ENCODE results near the gene YJEFN3.

The YJEFN3 gene

DNA sequence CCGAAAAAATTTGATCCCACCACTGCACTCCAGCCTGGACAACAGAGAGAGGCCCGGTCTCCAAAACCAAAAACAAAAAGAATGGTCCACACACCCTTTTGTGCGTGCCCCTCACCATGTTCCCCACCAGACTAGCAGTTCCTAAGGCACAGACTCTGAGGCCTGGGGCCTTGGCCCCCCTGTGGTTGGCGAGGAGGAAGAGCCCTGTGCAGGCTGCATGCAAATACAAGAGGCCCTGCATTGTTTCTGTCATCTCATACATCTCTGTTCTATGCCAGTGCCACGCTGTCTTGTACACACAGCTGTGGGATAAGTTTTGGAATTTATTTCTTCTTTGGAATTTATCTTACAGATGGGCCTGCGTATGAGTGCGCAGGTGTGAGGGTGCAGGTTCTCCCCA lies 4.7 kb upstream of the YJEFN3 start:
- H3K36me3 ChIP-seq, result peaks cover 40% of the 10 kb centered on the region
- no peaks in the 10 kb centered on the region for H3K4me1 ChIP-seq (ENCODE audit: control insufficient read depth in 1 of 2, insufficient read depth in 1 of 2, low read depth in 1 of 2, low read length in 1 of 2)
- H3K9me3 ChIP-seq, result no peaks in the 10 kb centered on the region
- TF ChIP-seq, protein P1, sequence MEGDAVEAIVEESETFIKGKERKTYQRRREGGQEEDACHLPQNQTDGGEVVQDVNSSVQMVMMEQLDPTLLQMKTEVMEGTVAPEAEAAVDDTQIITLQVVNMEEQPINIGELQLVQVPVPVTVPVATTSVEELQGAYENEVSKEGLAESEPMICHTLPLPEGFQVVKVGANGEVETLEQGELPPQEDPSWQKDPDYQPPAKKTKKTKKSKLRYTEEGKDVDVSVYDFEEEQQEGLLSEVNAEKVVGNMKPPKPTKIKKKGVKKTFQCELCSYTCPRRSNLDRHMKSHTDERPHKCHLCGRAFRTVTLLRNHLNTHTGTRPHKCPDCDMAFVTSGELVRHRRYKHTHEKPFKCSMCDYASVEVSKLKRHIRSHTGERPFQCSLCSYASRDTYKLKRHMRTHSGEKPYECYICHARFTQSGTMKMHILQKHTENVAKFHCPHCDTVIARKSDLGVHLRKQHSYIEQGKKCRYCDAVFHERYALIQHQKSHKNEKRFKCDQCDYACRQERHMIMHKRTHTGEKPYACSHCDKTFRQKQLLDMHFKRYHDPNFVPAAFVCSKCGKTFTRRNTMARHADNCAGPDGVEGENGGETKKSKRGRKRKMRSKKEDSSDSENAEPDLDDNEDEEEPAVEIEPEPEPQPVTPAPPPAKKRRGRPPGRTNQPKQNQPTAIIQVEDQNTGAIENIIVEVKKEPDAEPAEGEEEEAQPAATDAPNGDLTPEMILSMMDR (IDR thresholded peaks at IDR 0.05), result no peak
- no peak overlapping the region for H3K27ac ChIP-seq
- no peak overlapping the region for H3K4me3 ChIP-seq (ENCODE audit: low read depth in 1 of 2, low read length in 1 of 2)
- H3K27me3 ChIP-seq, result no peaks in the 10 kb centered on the region

- Histone ChIP-seq H3K36me3 (peaks cover 50% of the 10 kb centered on the region), H3K9me3 (no peaks in the 10 kb centered on the region), H3K4me3 (ENCODE audit: low read depth in 1 of 2, low read length in 1 of 2) (no peak overlapping the region), H3K27me3 (no peaks in the 10 kb centered on the region), H3K27ac (no peak overlapping the region), H3K4me1 (ENCODE audit: control insufficient read depth in 1 of 2, insufficient read depth in 1 of 2, low read depth in 1 of 2, low read length in 1 of 2) (no peaks in the 10 kb centered on the region)
- TF ChIP-seq, protein P1 (IDR thresholded peaks at IDR 0.05), result no peak
These were observed 2.9 kb upstream of the YJEFN3 start for GRCh38 chr19:19525611-19526380.

- H3K27me3 ChIP-seq, result no peaks in the 10 kb centered on the region
- H3K27ac ChIP-seq, result no peak overlapping the region
- peaks cover 50% of the 10 kb centered on the region for H3K36me3 ChIP-seq
- H3K4me1 ChIP-seq (ENCODE audit: control insufficient read depth in 1 of 2, insufficient read depth in 1 of 2, low read depth in 1 of 2, low read length in 1 of 2), result no peaks in the 10 kb centered on the region
- H3K4me3 ChIP-seq (ENCODE audit: low read depth in 1 of 2, low read length in 1 of 2), result no peak overlapping the region
- no peaks in the 10 kb centered on the region for H3K9me3 ChIP-seq
- TF ChIP-seq, protein P1 (IDR thresholded peaks at IDR 0.05), result no peak
These were observed 1.9 kb upstream of the YJEFN3 start for GRCh38 chr19:19526581-19527370.

DNA sequence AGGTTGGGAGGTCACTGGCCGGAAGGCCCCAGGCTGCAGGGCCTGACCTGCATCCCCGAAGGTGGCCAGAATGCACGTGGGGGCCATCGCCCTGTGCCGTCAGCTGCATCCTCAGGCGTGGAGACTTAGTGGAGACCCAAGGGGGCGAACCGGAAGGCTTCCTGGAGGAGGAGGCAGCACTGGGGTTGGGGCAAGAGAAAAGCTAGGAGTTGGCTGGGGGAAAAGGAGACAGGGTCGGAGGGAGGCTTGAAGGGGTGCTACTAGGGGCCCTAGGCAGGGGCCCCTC lies 1.4 kb upstream of the YJEFN3 start:
- TF ChIP-seq, protein P1 (IDR thresholded peaks at IDR 0.05), result no peak

GRCh38 chr19:19527674-19528625 lies 761 bp upstream of the YJEFN3 start:
- no peaks in the 10 kb centered on the region for H3K9me3 ChIP-seq
- TF ChIP-seq, protein P1 (IDR thresholded peaks at IDR 0.05), result no peak
- peaks cover 0 to 8% of the 10 kb centered on the region in 2 experiments for H3K4me1 ChIP-seq (ENCODE audit: control insufficient read depth in 1 of 2, insufficient read depth in 1 of 2, low read depth in 1 of 2, low read length in 1 of 2)
- H3K27ac ChIP-seq, result no peak overlapping the region
- H3K27me3 ChIP-seq, result no peaks in the 10 kb centered on the region
- H3K4me3 ChIP-seq (ENCODE audit: low read depth in 1 of 2, low read length in 1 of 2), result no peak overlapping the region
- peaks cover 50% of the 10 kb centered on the region for H3K36me3 ChIP-seq

More for the DNA sequence above, 1.4 kb upstream of the YJEFN3 start:
- Histone ChIP-seq H3K36me3 (peaks cover 50% of the 10 kb centered on the region), H3K27me3 (no peaks in the 10 kb centered on the region), H3K4me3 (ENCODE audit: low read depth in 1 of 2, low read length in 1 of 2) (no peak overlapping the region), H3K9me3 (no peaks in the 10 kb centered on the region), H3K4me1 (ENCODE audit: control insufficient read depth in 1 of 2, insufficient read depth in 1 of 2, low read depth in 1 of 2, low read length in 1 of 2) (peaks cover 0 to 5% of the 10 kb centered on the region in 2 experiments), H3K27ac (no peak overlapping the region)

Data from neutrophil (primary cell).